ENCODE measurements around the gene CYB5RL.
"Not testable (repeated sequence)": the region's sequence is repeated elsewhere in the genome, so short reads cannot be mapped to it uniquely, and the experiment has no call there.

The CYB5RL gene

DNA sequence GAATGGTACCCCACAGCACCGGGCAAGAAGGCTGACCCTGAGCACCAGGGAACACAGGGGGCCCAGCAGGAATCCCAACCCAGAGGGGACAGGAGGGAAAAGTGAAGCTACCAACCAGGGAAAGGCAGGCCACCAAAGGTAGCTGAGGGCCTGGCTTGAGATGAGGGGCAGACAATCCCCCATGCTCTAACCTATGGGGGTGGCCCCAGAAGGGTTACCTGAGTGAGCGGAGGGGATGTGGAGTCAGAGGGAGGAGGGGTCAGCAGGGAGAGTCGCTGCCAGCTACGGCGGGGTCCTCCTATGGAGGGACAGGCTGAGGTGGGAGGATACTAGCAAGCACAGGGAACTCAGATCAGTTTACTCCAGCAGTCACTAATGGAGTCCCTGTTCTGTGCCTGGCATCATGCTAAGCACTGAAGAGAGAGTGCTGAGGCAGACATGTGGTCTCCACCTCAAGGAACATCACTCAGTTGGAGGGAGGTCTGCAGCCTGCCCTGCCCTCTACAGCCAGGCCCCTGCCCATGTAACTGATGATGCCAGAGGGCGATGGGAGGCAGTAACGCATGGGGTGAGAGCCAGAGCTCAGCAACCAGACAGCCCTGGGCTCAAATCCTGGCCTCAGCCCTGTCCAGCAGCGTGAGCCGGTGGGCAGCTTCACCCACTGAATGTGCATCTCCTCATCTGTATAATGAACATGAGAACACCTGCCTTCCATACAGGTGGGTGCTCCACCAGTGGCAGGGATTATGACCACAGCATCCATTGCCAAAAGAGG, 21.3 kb downstream of the CYB5RL start:
- DNase-seq = no peak

DNA sequence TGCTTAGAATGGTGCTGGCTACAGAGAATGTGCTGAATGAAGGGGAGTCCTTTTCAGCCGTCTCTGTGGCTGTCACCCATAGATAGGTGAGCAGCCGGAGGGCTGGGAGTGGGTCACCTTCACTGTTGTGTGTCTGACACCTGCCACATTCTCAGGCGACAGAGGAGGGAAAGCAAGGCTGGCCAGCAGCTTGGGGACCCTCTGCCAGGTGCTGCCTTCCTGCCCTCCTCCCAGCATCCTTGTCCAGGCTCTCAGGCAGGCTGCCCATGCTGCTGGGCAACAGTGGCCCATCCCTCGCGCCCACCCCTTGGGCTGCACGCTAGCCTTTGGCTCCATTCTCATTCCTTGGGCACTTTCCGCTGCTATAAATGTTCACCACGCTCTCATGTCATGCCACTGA, 22.1 kb downstream of the CYB5RL start:
- DNase-seq = no peak

DNA sequence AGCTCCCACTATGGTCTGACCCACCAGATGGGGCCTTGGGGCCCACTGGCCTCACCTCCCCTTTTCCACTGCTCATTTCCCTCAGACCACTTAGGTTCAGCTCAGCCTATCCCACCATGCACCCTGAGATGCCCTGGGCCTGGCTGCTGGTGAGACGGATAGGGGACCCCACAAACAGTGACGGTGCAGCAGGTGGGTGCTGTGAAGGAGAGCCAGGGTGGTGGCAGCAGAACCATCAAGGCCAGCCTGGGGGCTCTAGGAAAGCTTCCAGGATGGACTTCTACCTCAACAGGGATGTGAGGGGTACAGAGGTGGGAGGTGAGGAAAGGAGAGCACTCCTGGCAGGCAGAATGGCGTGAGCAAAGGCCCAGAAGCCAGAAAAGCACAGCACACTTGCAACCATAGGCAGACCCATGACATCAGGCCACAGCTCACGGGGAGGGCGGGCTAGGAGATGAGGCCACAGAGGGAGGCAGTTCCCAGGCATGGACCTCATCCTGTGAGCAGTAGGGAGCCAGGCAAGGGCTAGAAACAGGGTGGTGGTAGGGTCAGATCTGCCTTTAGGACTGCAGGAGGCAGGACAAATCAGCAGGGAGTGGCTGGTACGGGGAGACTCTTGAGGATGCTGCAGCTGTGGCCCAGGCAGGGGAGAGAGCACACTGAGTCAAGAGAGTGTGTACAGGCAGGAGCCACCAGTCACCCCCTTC, 23.1 kb downstream of the CYB5RL start:
- no peak for DNase-seq

DNA sequence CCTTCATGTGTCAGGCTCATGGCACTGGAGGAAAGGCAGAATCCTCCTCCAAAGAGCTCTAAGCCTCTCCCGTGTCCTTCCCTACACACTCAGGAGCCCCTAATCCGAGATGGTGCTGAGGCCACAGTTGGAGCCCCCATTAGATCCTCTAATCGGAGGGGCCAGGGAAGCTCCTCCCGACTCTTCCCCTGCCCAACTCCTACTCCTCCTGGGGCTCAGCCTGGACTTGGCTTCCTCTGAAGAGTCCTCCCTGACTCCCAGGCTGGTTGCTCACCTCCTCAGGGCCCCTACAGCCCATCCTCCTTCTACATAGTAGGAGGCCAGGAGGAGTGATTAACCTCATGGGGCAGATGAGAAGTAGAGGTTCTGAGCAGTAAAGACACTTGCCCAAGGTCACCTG, 25.7 kb downstream of the CYB5RL start:
- no peak for DNase-seq

DNA sequence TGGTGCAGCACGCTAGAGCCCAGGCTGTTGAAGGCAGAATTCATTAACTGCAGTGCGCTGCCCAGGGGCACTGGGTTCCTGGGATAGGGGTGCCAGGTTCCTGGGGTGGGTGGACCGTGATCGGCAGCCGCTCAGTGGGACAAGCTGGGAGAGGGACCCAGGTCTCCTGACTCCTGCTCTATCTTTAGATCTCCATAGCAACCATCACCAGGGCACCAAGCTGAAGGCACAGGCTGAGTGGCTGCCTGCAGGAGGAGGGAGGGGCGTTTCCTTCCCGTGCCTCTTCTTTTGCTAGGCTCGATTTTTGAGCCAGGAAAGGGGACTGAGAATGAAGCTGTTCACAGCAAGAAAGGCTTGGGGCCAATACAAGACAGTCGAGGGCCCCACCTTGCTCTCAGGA, 26.1 kb downstream of the CYB5RL start:
- DNase-seq = no peak

DNA sequence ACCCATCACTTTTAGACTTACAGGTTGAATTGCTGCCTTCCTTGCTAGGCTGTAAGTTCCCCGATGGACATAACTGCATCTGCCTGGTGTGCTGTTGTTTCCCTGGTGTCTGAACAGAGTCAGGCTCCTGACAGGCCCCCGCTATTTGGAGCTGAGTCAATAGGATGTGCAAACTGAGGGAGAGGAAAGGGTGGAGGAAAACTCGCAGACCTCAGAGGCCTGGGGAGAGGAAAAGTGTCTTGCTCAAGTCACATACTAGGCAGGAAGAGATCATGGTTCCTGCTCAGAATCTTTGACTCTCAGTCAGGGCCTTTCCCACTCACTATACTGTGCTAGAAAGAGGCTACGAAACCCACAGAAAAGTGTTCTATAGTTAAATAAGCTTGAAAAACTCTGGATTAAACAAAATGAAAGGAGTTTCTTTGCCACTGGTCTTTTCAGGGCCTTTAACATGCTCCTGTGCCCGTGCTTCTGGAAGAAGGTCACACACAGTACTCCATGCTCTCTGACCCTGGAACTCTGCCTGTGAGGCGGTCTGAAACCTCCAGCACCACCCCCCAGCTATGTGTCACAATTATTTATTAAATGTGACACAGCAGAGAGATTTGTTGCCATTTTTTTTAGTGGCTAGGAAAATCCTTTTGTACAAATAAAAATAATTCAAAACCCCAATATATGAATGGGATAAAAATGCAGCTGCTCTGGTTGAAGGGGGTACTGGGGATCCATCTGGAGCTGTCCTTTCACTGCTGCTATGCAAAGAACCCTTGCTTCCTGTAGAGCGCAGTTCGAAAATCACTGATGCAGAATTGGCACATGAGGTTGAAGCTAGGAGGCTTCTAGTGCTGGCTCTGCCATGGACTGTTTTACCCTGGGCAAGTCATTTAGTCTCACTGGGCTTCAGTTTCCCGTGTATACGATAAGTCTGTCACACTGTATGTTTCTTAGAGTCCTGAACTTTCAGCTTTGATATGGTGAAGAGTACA, 26.9 kb downstream of the CYB5RL start:
- DNase-seq = no peak

DNA sequence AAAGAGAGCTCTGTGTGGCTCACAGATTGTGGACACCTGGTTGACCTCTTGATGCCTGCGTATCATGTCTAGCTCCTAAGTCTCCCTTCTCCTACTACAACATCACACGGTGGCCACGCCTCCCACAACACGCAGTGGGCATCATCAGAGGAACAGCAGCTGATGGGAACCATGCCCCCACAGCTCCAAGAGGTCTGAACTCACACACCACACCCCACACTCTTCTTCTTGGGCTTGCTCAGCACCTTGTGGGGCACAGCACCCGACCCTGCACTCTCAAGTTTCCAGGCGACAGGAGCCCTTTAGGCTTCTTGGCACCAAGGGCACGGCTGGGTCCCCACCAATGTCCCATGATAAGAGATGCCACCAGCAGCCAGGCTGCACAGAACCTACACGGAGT, 28.2 kb downstream of the CYB5RL start:
- no peak for DNase-seq

DNA sequence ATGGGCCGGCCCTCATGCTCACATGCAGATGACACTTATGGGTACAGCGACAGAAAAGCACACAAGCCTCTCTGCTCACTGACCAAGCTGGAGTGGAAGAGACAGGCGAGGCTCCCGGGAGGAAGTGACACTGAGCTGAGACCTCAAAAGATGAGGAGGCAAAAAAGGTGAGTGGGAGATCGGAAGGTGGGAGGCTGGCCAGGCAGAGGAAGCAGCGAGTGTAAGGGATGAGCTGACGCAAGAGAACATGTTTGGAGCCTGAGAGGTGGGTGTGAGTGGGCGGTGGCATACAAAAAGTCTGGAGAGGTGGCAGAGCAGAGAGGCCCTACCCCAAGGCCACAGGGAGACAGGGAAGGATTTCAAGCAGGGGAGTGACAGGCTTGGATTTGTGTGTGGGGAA, 28.8 kb downstream of the CYB5RL start:
- no peak for DNase-seq

DNA sequence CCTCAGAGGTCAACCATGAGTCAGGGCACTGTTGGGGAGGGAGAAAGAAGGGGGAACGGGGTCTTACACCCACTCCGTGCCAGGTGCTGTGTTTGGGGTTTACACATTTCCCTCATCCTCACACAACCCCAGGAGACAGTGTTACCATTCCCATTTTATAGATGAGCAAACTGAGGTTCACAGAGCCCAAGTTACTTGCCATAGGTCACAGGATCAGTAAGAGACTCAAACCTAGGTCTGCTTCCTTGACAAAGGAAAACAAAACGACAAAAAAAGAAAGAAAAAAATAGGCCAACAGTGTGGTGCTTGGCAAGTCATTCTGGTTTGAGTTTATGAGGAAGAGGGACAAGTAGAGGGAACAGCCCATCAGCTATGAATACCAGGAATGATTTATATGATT, 30.8 kb downstream of the CYB5RL start:
- DNase-seq = no peak

DNA sequence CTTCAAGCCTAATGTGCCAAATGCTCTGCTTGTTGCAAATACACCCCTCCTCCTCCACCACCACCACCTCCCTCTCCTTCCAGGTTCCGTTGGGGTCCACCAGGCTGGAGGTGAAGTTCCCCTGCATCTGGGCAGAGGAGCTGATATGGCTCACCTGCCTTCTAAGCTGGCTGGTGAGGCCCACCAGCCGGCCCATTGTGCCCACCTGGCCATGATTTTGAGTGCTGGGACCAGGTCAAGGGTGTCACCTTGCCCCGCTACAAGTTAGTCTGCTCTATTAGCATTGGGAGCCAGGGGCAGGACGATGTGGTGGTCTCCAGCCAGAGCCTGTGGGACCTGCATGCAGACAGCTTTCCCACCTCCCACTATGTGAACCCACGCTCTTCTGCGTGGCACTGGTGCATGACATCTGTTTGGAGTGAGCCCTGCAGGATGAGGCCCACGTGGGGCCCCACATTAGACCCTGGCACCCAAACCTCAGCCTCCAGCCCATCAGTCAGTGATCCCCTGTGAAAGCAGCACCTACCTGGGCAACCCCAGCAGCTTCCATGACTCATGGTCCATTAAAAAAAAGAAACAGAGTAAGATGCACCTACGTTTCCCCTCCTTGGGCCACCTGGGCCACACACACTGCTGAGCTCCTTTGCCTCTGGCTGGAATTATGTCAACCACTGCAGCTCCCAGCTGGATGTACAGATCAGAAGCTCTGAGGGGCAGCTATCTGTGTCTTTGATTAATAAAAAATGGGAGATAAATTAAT, 31.4 kb downstream of the CYB5RL start:
- DNase-seq = no peak

DNA sequence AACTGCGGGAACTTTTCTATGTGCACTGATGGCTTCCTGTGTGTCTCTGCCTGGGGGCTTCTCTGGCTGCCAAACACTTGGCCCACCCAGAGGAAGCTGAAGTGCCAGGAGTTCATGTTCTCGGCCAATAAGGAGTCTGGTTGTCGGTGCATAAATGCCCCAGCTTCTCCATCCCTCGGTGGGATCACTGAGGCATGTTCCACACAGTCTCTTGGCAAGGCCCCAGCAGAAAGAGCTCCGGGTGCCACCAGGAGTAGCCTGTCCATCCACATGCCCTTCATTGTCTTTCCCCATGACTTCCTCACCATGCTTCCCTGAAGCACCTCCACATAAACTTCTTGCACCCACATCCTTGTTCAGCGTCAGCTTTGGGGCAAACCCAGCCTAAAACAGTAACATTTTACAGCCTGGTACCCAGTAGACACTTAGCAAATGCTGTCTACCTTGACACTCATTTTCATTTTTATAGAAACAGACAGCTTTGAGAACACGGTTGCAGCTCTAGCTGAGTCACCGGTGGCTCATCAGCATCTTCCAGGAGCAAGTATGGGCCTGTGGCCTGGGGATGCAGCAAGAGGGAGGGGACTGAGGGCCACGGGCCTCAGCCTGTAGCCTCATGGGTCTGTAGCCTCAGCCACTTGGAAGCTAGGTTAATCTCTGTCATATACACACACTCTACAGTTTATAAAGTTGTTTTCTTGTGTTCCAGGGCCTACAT, 32.2 kb downstream of the CYB5RL start:
- DNase-seq = no peak

DNA sequence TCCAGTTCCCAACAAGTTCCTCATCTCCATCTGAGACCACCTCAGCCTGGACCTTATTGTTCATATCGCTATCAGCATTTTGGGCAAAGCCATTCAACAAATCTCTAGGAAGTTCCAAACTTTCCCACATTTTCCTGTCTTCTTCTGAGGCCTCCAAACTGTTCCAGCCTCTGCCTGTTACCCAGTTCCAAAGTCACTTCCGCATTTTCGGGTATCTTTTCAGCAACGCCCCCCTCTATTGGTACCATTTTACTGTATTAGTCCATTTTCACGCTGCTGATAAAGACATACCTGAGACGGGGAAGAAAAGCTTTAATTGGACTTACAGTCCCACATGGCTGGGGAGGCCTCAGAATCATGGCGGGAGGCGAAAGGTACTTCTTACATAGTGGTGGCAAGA, 33.5 kb downstream of the CYB5RL start:
- DNase-seq = not testable (repeated sequence)

DNA sequence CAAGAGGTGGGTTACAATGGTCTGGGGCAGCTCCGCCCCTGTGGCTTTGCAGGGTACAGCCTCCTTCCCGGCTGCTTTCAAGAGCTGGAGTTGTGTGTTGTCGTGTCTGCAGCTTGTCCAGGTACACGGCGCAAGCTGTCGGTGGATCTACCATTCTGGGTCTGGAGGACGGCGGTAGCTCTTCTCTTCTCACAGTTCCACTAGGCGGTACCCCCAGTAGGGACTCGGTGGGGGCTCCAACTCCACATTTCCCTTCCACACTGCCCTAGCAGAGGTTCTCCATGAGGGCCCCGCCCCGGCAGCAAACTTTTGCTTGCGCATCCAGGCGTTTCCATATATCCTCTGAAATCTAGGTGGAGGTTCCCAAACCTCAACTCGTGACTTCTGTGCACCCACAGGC, 34.7 kb downstream of the CYB5RL start:
- DNase-seq = no peak

DNA sequence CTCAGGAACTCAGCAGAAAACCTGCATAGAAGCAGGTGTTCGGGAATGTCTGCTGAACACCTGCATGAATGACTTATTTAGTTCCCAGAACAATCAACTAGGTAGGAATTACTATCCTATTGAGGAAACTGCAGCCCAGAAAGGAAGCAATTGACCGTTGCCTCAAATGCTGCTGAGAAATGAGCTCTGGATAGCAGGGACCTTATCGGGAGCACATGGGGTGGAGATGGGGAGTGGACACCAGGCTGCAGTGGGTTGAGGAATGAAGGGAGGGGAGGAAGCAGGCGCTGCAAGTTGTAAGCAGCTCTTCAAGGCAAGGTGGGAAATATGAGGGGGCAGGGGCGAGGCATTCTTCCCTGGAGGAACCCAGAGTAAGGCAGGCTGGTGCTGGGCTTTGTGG, 36.3 kb downstream of the CYB5RL start:
- no peak for DNase-seq

DNA sequence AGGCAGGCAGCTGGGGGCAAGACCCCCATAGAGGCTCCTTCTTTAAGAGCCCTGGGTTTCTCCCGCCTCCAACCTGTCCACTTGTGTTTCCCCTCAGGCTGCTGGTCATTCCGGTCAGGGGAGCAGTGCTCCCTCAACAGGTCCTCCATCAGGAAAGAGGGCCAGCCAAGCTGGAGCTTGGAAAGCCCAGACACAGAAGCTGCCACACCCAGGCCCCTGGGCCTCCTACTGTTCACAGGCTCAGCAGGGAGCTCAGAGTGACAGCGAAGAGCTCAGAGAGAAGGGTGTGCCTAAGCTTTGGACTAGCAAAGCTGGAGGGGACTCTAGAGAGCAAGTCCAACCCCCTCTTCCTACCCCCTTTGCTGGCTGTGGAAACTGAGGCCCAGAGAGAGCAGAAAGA, 36.8 kb downstream of the CYB5RL start:
- no peak for DNase-seq

DNA sequence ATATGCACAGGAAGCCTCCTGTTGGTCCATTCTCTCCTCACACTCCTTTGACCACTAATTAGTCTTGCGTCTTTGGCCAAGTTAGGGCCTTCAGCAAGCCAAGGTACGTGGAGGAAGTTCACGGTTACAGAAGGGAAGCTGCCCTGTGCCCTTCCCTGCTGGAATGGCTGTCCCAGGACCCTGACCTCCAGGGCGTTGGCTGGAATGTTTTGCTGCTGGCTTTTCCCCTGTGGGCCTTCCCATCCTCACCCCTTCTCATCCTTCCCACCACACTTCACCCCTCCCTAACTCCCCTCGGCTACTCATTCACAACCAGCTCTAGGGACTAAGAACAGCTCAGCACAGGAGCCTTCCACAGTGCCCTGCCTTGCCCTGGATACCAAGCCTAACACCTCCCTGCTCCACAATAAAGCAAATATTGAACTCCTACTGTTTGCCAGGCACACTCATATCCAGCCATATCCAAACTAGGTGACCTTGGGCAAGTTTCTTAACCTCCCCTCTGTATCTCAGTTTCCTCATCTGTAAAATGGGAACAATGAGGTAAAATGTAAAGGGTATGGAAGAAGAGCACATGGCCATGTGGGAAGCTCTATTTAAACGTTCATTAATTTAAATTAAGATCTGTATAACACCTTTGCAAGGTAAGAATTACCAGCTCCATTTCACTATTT, 38.2 kb downstream of the CYB5RL start:
- DNase-seq = no peak

DNA sequence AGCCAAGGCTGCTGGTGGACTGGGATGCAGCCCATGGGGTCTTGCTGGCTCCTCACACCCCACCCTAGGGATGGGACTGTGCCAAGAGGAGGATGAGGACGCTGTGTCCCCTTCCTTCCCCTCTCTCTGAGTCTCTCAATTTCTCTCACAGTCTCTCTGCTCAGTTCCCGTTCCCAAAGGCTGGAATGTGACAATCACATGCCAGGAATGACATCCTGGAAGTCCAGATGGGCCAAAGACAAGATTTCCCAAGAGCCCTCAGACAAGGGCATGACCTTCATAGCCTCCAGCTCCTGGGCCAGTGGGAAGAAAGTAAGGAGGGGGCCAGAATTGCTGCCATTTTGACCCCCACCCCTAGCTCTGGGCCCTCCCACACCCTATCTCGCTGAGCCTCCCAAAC, 39.5 kb downstream of the CYB5RL start:
- DNase-seq = no peak

DNA sequence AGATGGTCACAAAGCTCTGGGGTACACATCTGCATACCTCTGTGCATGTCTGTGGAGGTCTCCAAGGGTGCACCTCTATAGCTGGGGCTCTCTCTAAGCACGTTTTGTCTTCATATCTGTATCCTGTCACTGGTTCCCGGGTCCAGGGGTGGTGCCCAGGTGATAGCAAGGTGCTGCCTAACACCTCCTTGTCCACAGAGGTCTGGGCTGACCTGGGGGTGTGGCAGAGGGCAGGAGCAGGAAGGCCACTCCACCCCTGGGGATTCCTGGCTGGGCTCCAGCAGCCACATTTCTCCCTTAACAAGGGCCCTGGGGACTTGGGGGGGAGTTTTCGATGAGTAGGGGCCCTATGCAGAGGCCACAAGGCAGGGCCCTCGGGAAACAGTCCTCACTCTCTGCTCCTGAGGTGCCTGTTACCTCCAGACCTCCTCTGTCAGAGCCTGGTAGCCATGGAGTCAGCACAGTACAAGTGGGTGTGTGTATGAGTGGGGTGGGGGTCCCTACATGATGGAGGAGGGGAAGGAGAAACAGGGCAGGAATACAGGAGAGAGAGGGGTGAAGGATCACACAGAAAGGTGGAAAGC, 40.0 kb downstream of the CYB5RL start:
- DNase-seq = no peak

DNA sequence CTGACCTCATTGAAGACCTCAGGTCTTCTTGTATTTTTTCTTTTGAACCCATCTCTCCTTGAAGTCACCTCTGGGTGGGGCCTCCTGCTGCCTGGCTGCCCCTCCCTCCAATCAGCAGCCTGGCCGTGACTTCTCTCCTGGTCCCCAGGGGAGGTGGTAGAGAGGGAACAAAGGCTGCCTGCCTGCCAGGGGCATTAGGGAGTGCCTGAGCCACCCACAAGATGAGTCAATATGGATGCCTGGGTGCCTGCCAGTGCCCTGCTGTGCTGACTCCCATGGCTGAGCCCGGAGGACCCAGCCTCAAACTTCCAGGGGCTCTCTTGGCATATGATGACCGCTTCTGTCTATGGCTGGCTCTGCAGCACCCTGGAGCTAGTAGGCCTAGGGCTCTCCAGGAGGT, 41.8 kb downstream of the CYB5RL start:
- no peak for DNase-seq

DNA sequence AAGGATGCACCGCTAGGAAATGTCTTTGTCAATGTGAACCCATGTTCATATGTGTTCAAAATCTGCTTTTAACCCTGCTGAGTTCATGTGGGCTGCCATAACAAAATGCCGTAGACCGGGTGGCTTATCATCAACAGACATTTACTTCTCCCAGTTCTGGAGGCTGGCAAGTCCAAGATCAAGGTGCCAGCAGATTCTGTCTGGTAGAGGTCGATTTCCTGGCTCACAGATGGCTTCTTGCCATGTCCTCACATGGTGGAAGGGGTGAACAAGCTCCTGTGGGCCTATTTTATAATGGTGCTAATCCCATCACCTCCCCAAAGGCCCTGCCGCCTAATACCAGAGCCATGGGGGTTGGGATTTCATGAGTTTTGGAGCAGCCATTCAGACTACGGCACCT, 42.4 kb downstream of the CYB5RL start:
- DNase-seq = no peak

DNA sequence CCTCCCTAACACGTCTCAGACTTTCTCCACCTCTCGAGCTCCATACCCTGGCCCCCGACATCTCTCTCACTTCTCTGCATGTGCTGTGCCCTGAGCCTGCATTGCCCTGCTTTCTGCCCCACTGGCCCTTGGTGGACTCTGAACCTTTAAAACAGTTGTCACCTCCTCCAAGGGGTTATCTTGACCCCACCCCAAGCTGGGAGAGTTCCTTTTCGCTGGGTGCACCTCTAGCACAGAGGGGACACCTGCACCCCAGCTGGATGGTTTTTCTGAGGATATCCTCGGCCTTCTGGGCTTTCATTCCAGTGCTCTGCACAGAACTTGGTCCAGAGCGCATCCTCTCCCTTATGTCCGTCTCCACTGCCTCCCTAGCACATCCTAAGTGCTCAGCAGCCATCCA, 42.8 kb downstream of the CYB5RL start:
- no peak for DNase-seq
